ENCODE data around the gene CD99L2. TPM values are rescaled to one million over a fixed set of nuclear protein-coding genes. Genes with fewer than 3 reads are reported as not detected.

CD99L2 gene
- total RNA-seq, 4 donors from 2014 or later = 11.9 to 32.2 (median 23.9) TPM

DNA sequence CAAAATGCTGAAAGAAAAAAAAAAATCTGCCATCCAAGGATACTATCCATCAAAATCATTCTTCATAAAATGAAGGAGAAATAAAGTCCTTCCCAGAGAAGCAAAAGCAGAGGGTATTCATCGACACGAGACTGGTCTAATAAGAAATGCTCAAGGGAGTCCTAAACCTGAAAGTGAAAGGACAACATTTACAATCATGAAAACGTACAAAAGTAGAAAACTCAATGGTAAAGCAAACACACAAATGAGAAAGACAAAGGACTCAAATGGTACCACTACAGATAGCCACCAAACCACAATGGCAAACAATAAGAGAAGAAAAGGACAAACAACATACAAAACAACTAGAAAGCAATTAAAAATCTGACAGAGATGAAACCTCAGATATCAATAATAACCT, 41.0 kb downstream of the CD99L2 start:
- TF ChIP-seq POLR2A (IDR thresholded peaks at IDR 0.05) (no peak), CTCF (IDR thresholded peaks at IDR 0.05) (no peak)
- H3K36me3 ChIP-seq = no peaks in the 10 kb centered on the region
- no peak overlapping the region for H3K4me3 ChIP-seq
- no peaks in the 10 kb centered on the region for H3K9me3 ChIP-seq
- H3K27me3 ChIP-seq = no peaks in the 10 kb centered on the region
- H3K4me1 ChIP-seq = no peaks in the 10 kb centered on the region
- no peak for DNase-seq
- H3K27ac ChIP-seq = no peak overlapping the region

GRCh38 chrX:150856785-150857184, 41.7 kb downstream of the CD99L2 start:
- H3K4me1 ChIP-seq = no peaks in the 10 kb centered on the region
- no peaks in the 10 kb centered on the region for H3K27me3 ChIP-seq
- no peak overlapping the region for H3K27ac ChIP-seq
- no peaks in the 10 kb centered on the region for H3K36me3 ChIP-seq
- no peak overlapping the region for H3K4me3 ChIP-seq
- no peak for DNase-seq
- H3K9me3 ChIP-seq = no peaks in the 10 kb centered on the region
- no peak for TF ChIP-seq POLR2A (IDR thresholded peaks at IDR 0.05)
- no peak for TF ChIP-seq CTCF (IDR thresholded peaks at IDR 0.05)

- Histone ChIP-seq H3K4me1 (no peaks in the 10 kb centered on the region), H3K4me3 (no peak overlapping the region), H3K9me3 (no peaks in the 10 kb centered on the region), H3K27me3 (no peaks in the 10 kb centered on the region), H3K36me3 (no peaks in the 10 kb centered on the region), H3K27ac (no peak overlapping the region)
- no peak for TF ChIP-seq CTCF (IDR thresholded peaks at IDR 0.05)
- TF ChIP-seq POLR2A (IDR thresholded peaks at IDR 0.05) = no peak
- no peak for DNase-seq
Measured at GRCh38 chrX:150856101-150856500, 42.4 kb downstream of the CD99L2 start.

DNA sequence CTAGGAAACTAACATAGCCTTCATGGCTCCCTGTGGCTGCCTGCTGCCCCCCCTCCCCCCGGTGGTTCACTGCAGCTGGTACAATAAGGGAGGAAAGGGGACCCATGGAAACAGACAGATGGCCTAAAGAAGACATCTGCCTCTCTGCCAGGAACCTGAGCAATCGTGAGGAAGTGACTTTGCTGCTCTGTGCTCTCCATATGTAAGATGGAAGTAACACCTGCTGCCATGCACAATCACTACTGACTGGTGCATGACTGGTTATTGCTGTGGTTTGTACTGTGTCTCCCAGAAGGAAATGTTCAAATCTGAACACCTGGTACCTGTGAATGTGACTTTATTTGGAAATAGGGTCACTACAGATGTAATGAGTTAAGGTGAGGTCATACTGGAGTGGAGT, 43.6 kb downstream of the CD99L2 start:
- TF ChIP-seq POLR2A (IDR thresholded peaks at IDR 0.05) (no peak), CTCF (IDR thresholded peaks at IDR 0.05) (no peak)
- no peak for DNase-seq
- Histone ChIP-seq H3K9me3 (no peaks in the 10 kb centered on the region), H3K36me3 (no peaks in the 10 kb centered on the region), H3K27me3 (no peaks in the 10 kb centered on the region), H3K4me1 (no peaks in the 10 kb centered on the region), H3K27ac (no peak overlapping the region), H3K4me3 (no peak overlapping the region)

DNA sequence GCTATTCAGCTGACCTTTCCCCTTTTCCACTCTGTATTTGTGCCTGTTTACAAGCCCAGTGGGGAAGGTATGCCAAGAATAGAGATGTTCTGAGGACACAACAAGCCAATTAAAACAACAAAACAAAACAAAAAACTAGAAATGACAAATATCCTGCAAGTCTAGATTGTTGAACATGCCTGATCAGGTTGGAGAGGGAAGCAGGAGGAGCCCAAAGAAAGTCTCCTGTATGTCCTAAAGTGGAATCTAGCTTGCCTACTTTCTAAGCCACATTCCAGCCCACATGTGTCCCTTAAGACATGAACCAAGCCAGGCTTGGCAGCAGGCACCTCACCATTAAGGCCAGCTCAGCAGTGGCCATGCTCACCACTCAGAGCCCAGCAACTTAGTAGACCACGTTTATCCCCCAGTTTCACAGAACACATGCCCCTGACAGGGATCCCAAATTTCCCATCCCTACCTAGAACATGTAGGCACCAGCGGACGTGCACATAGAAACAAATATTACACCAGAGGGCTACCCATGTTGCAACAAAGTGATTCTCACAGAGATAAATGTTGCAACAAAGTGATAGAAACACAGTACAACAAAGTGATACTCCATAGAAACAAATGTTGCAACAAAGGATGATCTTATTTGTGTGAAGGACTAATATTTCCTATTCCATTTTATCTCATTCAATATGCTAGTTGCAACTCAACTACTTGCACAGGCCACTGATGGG, 48.3 kb downstream of the CD99L2 start:
- no peak overlapping the region for H3K27ac ChIP-seq
- H3K9me3 ChIP-seq = no peaks in the 10 kb centered on the region
- H3K36me3 ChIP-seq = no peaks in the 10 kb centered on the region
- no peaks in the 10 kb centered on the region for H3K4me1 ChIP-seq
- H3K4me3 ChIP-seq = no peak overlapping the region
- H3K27me3 ChIP-seq = no peaks in the 10 kb centered on the region
- TF ChIP-seq CTCF (IDR thresholded peaks at IDR 0.05) (no peak), POLR2A (IDR thresholded peaks at IDR 0.05) (no peak)
- no peak for DNase-seq

DNA sequence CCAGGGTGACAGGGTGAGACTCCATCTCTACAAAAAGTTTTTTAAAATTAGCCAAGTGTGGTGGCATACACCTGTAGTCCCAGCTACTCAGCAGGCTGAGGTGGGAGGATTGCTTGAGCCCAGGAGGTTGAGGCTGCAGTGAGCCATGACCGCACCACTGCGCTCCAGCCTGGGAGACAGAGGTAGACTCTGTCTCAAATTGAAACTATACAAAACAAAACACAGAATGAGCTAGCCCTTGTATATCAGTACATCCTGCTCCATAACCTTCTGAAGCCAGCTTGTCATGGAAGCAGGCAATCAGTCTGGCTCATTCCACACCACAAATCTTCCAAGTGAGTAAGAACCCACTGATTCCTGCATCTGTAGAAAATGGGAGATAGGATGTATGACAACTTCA, 49.0 kb downstream of the CD99L2 start:
- Histone ChIP-seq H3K4me1 (no peaks in the 10 kb centered on the region), H3K9me3 (no peaks in the 10 kb centered on the region), H3K27ac (no peak overlapping the region), H3K27me3 (no peaks in the 10 kb centered on the region), H3K4me3 (no peak overlapping the region), H3K36me3 (no peaks in the 10 kb centered on the region)
- TF ChIP-seq CTCF (IDR thresholded peaks at IDR 0.05) (no peak), POLR2A (IDR thresholded peaks at IDR 0.05) (no peak)
- no peak for DNase-seq
